ENCODE data around the gene DNASE1L3.
"Not testable (repeated sequence)": the region's sequence is repeated elsewhere in the genome, so short reads cannot be mapped to it uniquely, and the experiment has no call there.

GRCh38 chr3:58242860-58243259 lies 32.1 kb upstream of the DNASE1L3 start:
- not testable (repeated sequence) for TF ChIP-seq CTCF (IDR thresholded peaks at IDR 0.05); MAX (IDR thresholded peaks at IDR 0.05); NR3C1 (IDR thresholded peaks at IDR 0.05); POLR2A (IDR thresholded peaks at IDR 0.05; ENCODE audit: low read length)

Data from A549 (cell line).